ENCODE measurements around the gene FGGY. TPM values are rescaled to one million over a fixed set of nuclear protein-coding genes. Genes with fewer than 3 reads are reported as not detected.
A peak's percentile ranks its signal among the peaks of the same experiment; 100 is the strongest.

FGGY gene
- total and polyA plus RNA-seq, 8 donors, result 6.2 to 27.0 (median 16.0) TPM

GRCh38 chr1:59716832-59717231, 419.9 kb downstream of the FGGY start:
- 89 to 92% methylated on average over 3 of the region's 3 CpGs for WGBS, 2 donors

GRCh38 chr1:59718064-59718988, 421.4 kb downstream of the FGGY start:
- no peaks in the 10 kb centered on the region for H3K27me3 ChIP-seq
- H3K9me3 ChIP-seq, result no peaks in the 10 kb centered on the region
- H3K4me1 ChIP-seq, result no peaks in the 10 kb centered on the region
- no peak overlapping the region for H3K4me3 ChIP-seq
- peak in 1 of 4 donors; percentile 5 for TF ChIP-seq CTCF (IDR thresholded peaks at IDR 0.05)
- WGBS, 2 donors, result 88 to 91% methylated on average over 7 of the region's 7 CpGs
- ATAC-seq (peak in 2 of 4 donors; percentile 23 to 61), DNase-seq (no peak), FAIRE-seq (no peak)
- H3K27ac ChIP-seq, result no peak overlapping the region
- H3K36me3 ChIP-seq, result no peaks in the 10 kb centered on the region
- intact Hi-C loops (cut with DNase I), result no loop called here

More at GRCh38 chr1:59716832-59717231, 419.9 kb downstream of the FGGY start:
- no peaks in the 10 kb centered on the region for H3K4me1 ChIP-seq
- no peak overlapping the region for H3K4me3 ChIP-seq
- H3K27ac ChIP-seq, result no peak overlapping the region
- no peak for ATAC-seq
- no peaks in the 10 kb centered on the region for H3K9me3 ChIP-seq
- intact Hi-C loops (cut with DNase I), result no loop called here
- no peaks in the 10 kb centered on the region for H3K36me3 ChIP-seq
- no peak for TF ChIP-seq CTCF (IDR thresholded peaks at IDR 0.05)
- no peaks in the 10 kb centered on the region for H3K27me3 ChIP-seq
- FAIRE-seq, result no peak
- no peak for DNase-seq

- Histone ChIP-seq H3K27me3 (no peaks in the 10 kb centered on the region), H3K9me3 (no peaks in the 10 kb centered on the region), H3K27ac (no peak overlapping the region), H3K4me1 (no peaks in the 10 kb centered on the region), H3K4me3 (no peak overlapping the region), H3K36me3 (no peaks in the 10 kb centered on the region)
- FAIRE-seq, result no peak
- no peak for DNase-seq
- no peak for ATAC-seq
- intact Hi-C loops (cut with DNase I), result no loop called here
- TF ChIP-seq CTCF (IDR thresholded peaks at IDR 0.05), result no peak
Observed at GRCh38 chr1:59718989-59719360, 422.1 kb downstream of the FGGY start.

GRCh38 chr1:59720326-59721115, 423.6 kb downstream of the FGGY start:
- 68 to 71% methylated on average over 5 of the region's 5 CpGs for WGBS, 2 donors
- DNase-seq (no peak), FAIRE-seq (no peak), ATAC-seq (no peak)
- intact Hi-C loops (cut with DNase I), result no loop called here
- no peak for TF ChIP-seq CTCF (IDR thresholded peaks at IDR 0.05)
- Histone ChIP-seq H3K36me3 (no peaks in the 10 kb centered on the region), H3K9me3 (no peaks in the 10 kb centered on the region), H3K27ac (no peak overlapping the region), H3K4me3 (no peak overlapping the region), H3K27me3 (no peaks in the 10 kb centered on the region), H3K4me1 (no peaks in the 10 kb centered on the region)
